HCT116 (cell line): ENCODE results near the gene TPRX1. TPM values are rescaled to one million over a fixed set of nuclear protein-coding genes. Genes with fewer than 3 reads are reported as not detected.

Experiments used
- ATAC-seq: fragments of 200-7000 bp; cut with Tn5 transposase; 2 replicates; pipeline ENCODE4 v1.9.1; 2020; ENCODE audit warnings: mild to moderate bottlenecking, moderate library complexity
- BruUV-seq: library from RNA; stranded (reverse); fragments of 400-500 nt; replicated peaks from 2 replicates; lab custom pipeline; 2021; lab: Mats Ljungman, UMichigan
- CTCF ChIA-PET: fragments of 300-600 bp; sonication (Branson Sonifier 250); formaldehyde crosslinking; loops from one replicate; lab custom pipeline; 2021; ENCODE audit warnings: antibody characterized with exemption; lab: Charles Lee
- POLR2A ChIA-PET: fragments of 300-600, 350-600 bp; sonication (Branson Sonifier 250); formaldehyde crosslinking; loops from one replicate; lab custom pipeline; 2021; ENCODE audit warnings: antibody characterized with exemption; lab: Charles Lee
- RAD21 ChIA-PET, 2 experiments: fragments of 300-600 bp; sonication (Branson Sonifier 250); formaldehyde crosslinking; loops; one replicate each; lab custom pipeline; 2023; ENCODE audit warnings: low total read pairs in 2 of 2; ENCODE audit not compliant: uncharacterized antibody in 2 of 2, unreplicated experiment in 2 of 2, low non-redundant PET in 1 of 2; lab: Charles Lee
- DNase-seq: peaks from one replicate; pipeline ENCODE4 v3.0.0-alpha.2; 2010; ENCODE audit warnings: low read depth, low spot score
- H2AFZ ChIP-seq: fragments of 200-600 bp; shearing (Covaris generic), sonication (generic); 2 replicates; pipeline ENCODE4 v1.6.1; 2017; ENCODE audit warnings: low read depth, mixed run types, mixed read lengths, antibody characterized with exemption, low read length; ENCODE audit not compliant: poor library complexity, severe bottlenecking
- H3K27ac ChIP-seq: 2 replicates; pipeline ENCODE4 v1.5.1; 2012; ENCODE audit warnings: low read depth, low read length
- H3K27me3 ChIP-seq: fragments of 200-600 bp; sonication (generic); 2 replicates; pipeline ENCODE4 v1.6.1; 2016; ENCODE audit warnings: mixed run types, low read length, mixed read lengths; ENCODE audit not compliant: insufficient read depth
- H3K36me3 ChIP-seq, 2 experiments: fragments of 200-500 bp in 1 of 2; fragments of 200-600 bp in 1 of 2; sonication (Bioruptor generic) in 1 of 2; sonication (generic) in 1 of 2; 2 replicates each; pipeline versions ENCODE4 v1.5.1 to v1.6.1; 2014 to 2016; ENCODE audit warnings: low read length in 2 of 2, inconsistent platforms in 1 of 2, mixed read lengths in 1 of 2, mixed run types in 1 of 2; ENCODE audit not compliant: insufficient read depth in 2 of 2, control insufficient read depth in 1 of 2
- H3K4me1 ChIP-seq, 2 experiments: fragments of 200-600 bp in 1 of 2; sonication (generic) in 1 of 2; 2 replicates each; pipeline versions ENCODE4 v1.5.1 to v1.6.1; 2012 to 2017; ENCODE audit warnings: low read length in 2 of 2, inconsistent platforms in 1 of 2, mild to moderate bottlenecking in 1 of 2, mixed read lengths in 1 of 2, mixed run types in 1 of 2, moderate library complexity in 1 of 2; ENCODE audit not compliant: insufficient read depth in 2 of 2, control insufficient read depth in 1 of 2
- H3K4me2 ChIP-seq: fragments of 200-600 bp; sonication (generic); 2 replicates; pipeline ENCODE4 v1.6.1; 2017; ENCODE audit warnings: mixed run types, low read length, mixed read lengths
- H3K4me3 ChIP-seq, 2 experiments: fragments of 200-600 bp in 1 of 2; sonication (generic) in 1 of 2; replicated peaks in 1 of 2; 2 replicates each; pipeline ENCODE4 v1.5.1; 2011 to 2016; ENCODE audit warnings: low read length in 2 of 2, control low read depth in 1 of 2, low read depth in 1 of 2, mild to moderate bottlenecking in 1 of 2, mixed read lengths in 1 of 2, mixed run types in 1 of 2
- H3K79me2 ChIP-seq: fragments of 200-600 bp; sonication (generic); 2 replicates; pipeline ENCODE4 v1.6.1; 2017; ENCODE audit warnings: mild to moderate bottlenecking, mixed run types, low read length, moderate library complexity, mixed read lengths; ENCODE audit not compliant: insufficient read depth
- H3K9ac ChIP-seq: fragments of 200-600 bp; sonication (generic); 2 replicates; pipeline ENCODE4 v1.6.1; 2016; ENCODE audit warnings: low read length, mixed read lengths
- H3K9me2 ChIP-seq: fragments of 200-600 bp; sonication (generic), shearing (Covaris generic); 2 replicates; pipeline ENCODE4 v1.6.1; 2017; ENCODE audit warnings: mixed run types, mild to moderate bottlenecking, moderate library complexity; ENCODE audit not compliant: insufficient read depth
- H3K9me3 ChIP-seq, 2 experiments: fragments of 200-500 bp in 1 of 2; fragments of 200-600 bp in 1 of 2; sonication (Bioruptor generic) in 1 of 2; sonication (generic) in 1 of 2; 2 replicates each; pipeline ENCODE4 v1.6.1; 2014 to 2017; ENCODE audit warnings: low read length in 2 of 2, mixed read lengths in 2 of 2, inconsistent platforms in 1 of 2, low read depth in 1 of 2, mild to moderate bottlenecking in 1 of 2, mixed run types in 1 of 2, moderate library complexity in 1 of 2; ENCODE audit not compliant: control insufficient read depth in 1 of 2, insufficient read depth in 1 of 2
- H4K20me1 ChIP-seq: fragments of 200-600 bp; sonication (generic), shearing (Covaris generic); 2 replicates; pipeline ENCODE4 v1.6.1; 2017; ENCODE audit warnings: mixed run types, mild to moderate bottlenecking, moderate library complexity; ENCODE audit not compliant: insufficient read depth
- ATF3 ChIP-seq: IDR thresholded peaks from 2 replicates; pipeline ENCODE4 v1.6.1; 2012
- CTCF ChIP-seq, 3 experiments: fragments of 200-600 bp in 1 of 3; sonication (generic) in 1 of 3; IDR thresholded peaks in 2 of 3; conservative IDR thresholded peaks in 1 of 3; 2 replicates each; pipeline ENCODE4 v1.5.1; 2012 to 2017; ENCODE audit warnings: low read depth in 2 of 3, low read length in 2 of 3, antibody characterized with exemption in 1 of 3, borderline replicate concordance in 1 of 3, control low read depth in 1 of 3, mild to moderate bottlenecking in 1 of 3, mixed read lengths in 1 of 3, mixed run types in 1 of 3, moderate library complexity in 1 of 3; ENCODE audit not compliant: insufficient read depth in 1 of 3
- EGR1 ChIP-seq: IDR thresholded peaks from 2 replicates; pipeline ENCODE4 v1.6.1; 2012; ENCODE audit warnings: low read depth
- EZH2 ChIP-seq: fragments of 200-600 bp; sonication (generic); IDR thresholded peaks from 2 replicates; pipeline ENCODE4 v1.6.1; 2017; ENCODE audit warnings: antibody characterized with exemption, mixed run types
- JUND ChIP-seq: IDR thresholded peaks from 2 replicates; pipeline ENCODE4 v1.6.1; 2012
- MAX ChIP-seq: IDR thresholded peaks from 2 replicates; pipeline ENCODE4 v1.6.1; 2012
- POLR2AphosphoS5 ChIP-seq: IDR thresholded peaks from 2 replicates; pipeline ENCODE4 v1.6.1; 2011; ENCODE audit warnings: mild to moderate bottlenecking, low read depth, low read length, moderate library complexity
- RAD21 ChIP-seq: IDR thresholded peaks from 2 replicates; pipeline ENCODE4 v1.6.1; 2012; ENCODE audit warnings: low read depth, mild to moderate bottlenecking
- SP1 ChIP-seq: IDR thresholded peaks from 2 replicates; pipeline ENCODE4 v1.6.1; 2012; ENCODE audit warnings: low read depth
- TCF7L2 ChIP-seq: IDR thresholded peaks from 2 replicates; pipeline ENCODE4 v1.7.0; 2011; ENCODE audit warnings: borderline replicate concordance, inconsistent platforms; ENCODE audit not compliant: insufficient read depth, insufficient read length; ENCODE audit errors: extremely low read depth
- ZBTB33 ChIP-seq: IDR thresholded peaks from 2 replicates; pipeline ENCODE4 v1.6.1; 2011; ENCODE audit warnings: mild to moderate bottlenecking, low read length, moderate library complexity; ENCODE audit not compliant: insufficient replicate concordance; ENCODE audit errors: extremely low read depth
- ZFX ChIP-seq: fragments of 450-650 bp; IDR thresholded peaks from 2 replicates; pipeline ENCODE4 v1.6.1; 2017
- intact Hi-C: fragments of 100-400 bp; cut with micrococcal nuclease; formaldehyde crosslinking; loops from 2 replicates; pipeline ENCODE4 v1.10.0; 2022
- total RNA-seq: library from RNA; stranded (reverse); gene quantifications from one replicate; pipeline ENCODE4 v1.2.1, GENCODE V29; 2021; ENCODE audit not compliant: unreplicated experiment
- TF ChIP-seq, protein P1 (sequence below): IDR thresholded peaks from 2 replicates; pipeline ENCODE4 v1.6.1; 2012; ENCODE audit warnings: low read depth

Gene TPRX1
- total RNA-seq, 1 experiment from 2014 or later, result not detected

DNA sequence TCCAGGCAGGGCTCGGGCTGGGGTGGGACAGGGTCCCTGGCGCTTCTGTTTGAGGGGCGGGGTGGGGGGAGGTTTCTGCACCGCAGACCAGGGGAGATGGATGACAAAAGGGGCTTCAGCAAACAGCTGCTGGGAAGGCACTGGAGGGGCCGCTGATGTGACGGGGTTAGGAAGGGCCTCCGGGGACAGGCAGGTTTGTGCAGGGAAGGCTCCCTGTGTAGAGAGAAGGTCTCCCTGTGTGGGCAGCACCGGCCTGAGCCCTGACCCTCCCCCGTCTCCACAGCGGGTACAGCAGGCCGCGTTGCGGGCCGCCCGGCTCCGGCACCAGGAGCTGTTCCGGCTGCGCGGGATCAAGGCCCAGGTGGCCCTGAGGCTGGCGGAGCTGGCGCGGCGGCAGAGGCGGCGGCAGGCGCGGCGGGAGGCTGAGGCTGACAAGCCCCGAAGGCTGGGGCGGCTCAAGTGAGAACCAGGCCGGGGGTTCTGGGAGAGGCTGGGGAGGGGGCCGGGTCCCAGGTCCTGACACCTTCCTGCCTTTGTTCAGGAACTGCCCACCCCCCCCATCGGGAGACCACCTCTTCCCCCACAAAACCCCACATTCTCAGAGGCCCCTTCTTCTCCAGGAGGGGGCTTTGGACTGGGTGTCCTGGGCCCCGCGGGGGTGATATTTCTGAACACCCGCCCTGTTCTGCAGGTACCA, 49.1 kb downstream of the TPRX1 start:
- intact Hi-C loops, result no loop called here
- ATAC-seq (no peak), DNase-seq (no peak)
- POLR2A ChIA-PET, result no interaction called here
- peaks cover 12% of the 10 kb centered on the region; the same call in 1 of the 2 replicates for H3K79me2 ChIP-seq
- RAD21 ChIA-PET, result no interaction called here
- H3K27me3 ChIP-seq, result no peaks in the 10 kb centered on the region
- peaks cover 37 to 72% of the 10 kb centered on the region in 2 experiments for H3K36me3 ChIP-seq
- no TSS peak for BruUV-seq
- H3K27ac ChIP-seq, result no peak overlapping the region
- no peak overlapping the region for H3K4me3 ChIP-seq
- no peak overlapping the region for H3K4me2 ChIP-seq
- H2AFZ ChIP-seq, result no peak overlapping the region
- H4K20me1 ChIP-seq, result peaks cover 6% of the 10 kb centered on the region; the same call in 1 of the 2 replicates
- H3K9me3 ChIP-seq, result no peaks in the 10 kb centered on the region
- no peaks in the 10 kb centered on the region for H3K4me1 ChIP-seq
- TF ChIP-seq MAX, result no peak
- no peak for TF ChIP-seq CTCF (IDR thresholded peaks at IDR 0.05 in 2 of 3, conservative IDR thresholded peaks at IDR 0.05 in 1 of 3; ENCODE audit: borderline replicate concordance in 1 of 3, insufficient read depth in 1 of 3, low read depth in 2 of 3, low read length in 2 of 3)
- TF ChIP-seq SP1, result no peak
- TF ChIP-seq ZBTB33, result no peak
- TF ChIP-seq EGR1, result no peak
- no peak for TF ChIP-seq TCF7L2
- no peak for TF ChIP-seq ATF3
- TF ChIP-seq RAD21, result no peak
- TF ChIP-seq, protein P1, sequence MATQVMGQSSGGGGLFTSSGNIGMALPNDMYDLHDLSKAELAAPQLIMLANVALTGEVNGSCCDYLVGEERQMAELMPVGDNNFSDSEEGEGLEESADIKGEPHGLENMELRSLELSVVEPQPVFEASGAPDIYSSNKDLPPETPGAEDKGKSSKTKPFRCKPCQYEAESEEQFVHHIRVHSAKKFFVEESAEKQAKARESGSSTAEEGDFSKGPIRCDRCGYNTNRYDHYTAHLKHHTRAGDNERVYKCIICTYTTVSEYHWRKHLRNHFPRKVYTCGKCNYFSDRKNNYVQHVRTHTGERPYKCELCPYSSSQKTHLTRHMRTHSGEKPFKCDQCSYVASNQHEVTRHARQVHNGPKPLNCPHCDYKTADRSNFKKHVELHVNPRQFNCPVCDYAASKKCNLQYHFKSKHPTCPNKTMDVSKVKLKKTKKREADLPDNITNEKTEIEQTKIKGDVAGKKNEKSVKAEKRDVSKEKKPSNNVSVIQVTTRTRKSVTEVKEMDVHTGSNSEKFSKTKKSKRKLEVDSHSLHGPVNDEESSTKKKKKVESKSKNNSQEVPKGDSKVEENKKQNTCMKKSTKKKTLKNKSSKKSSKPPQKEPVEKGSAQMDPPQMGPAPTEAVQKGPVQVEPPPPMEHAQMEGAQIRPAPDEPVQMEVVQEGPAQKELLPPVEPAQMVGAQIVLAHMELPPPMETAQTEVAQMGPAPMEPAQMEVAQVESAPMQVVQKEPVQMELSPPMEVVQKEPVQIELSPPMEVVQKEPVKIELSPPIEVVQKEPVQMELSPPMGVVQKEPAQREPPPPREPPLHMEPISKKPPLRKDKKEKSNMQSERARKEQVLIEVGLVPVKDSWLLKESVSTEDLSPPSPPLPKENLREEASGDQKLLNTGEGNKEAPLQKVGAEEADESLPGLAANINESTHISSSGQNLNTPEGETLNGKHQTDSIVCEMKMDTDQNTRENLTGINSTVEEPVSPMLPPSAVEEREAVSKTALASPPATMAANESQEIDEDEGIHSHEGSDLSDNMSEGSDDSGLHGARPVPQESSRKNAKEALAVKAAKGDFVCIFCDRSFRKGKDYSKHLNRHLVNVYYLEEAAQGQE, result no peak
- TF ChIP-seq EZH2, result no peak
- no peak for TF ChIP-seq POLR2AphosphoS5
- TF ChIP-seq JUND, result no peak
- no peak for TF ChIP-seq ZFX
- TF ChIP-seq, all 23 proteins: peak for 0
- H3K9ac ChIP-seq, result no peak overlapping the region
- H3K9me2 ChIP-seq, result no peaks in the 10 kb centered on the region
- CTCF ChIA-PET, result interaction anchor here (2.3 kb wide), 1 partner anchor 11 kb away, joined by 9 read pairs; no protein-coding TSS in a partner anchor
